Activated CD4-positive, alpha-beta memory T cell treated with anti-CD3 and anti-CD28 coated beads, Interleukin-2, amount 10 ng/mL, durations not matched to agents 7 days and 5 days (primary cell): ENCODE results near the gene TRAF3IP3. TPM values are rescaled to one million over a fixed set of nuclear protein-coding genes. Genes with fewer than 3 reads are reported as not detected.

Source experiments
- CTCF ChIA-PET: fragments of 350-600 bp; sonication (Branson Sonifier 250); formaldehyde crosslinking; loops from one replicate; lab custom pipeline; 2021; ENCODE audit warnings: antibody characterized with exemption, inconsistent platforms; lab: Charles Lee
- POLR2A ChIA-PET: fragments of 350-600 bp; sonication (Branson Sonifier 250); formaldehyde crosslinking; loops from one replicate; lab custom pipeline; 2021; ENCODE audit warnings: antibody characterized with exemption; lab: Charles Lee
- DNase-seq: peaks from one replicate; pipeline ENCODE4 v3.0.0-alpha.2; 2020
- H3K27ac Mint-ChIP-seq: one replicate; pipeline ENCODE4 v1.8.0; 2021; ENCODE audit warnings: mild to moderate bottlenecking, mixed read lengths
- H3K27me3 Mint-ChIP-seq: one replicate; pipeline ENCODE4 v1.8.0; 2021; ENCODE audit warnings: mixed read lengths
- H3K36me3 Mint-ChIP-seq: one replicate; pipeline ENCODE4 v1.8.0; 2021; ENCODE audit warnings: low read depth, mixed read lengths
- H3K4me1 Mint-ChIP-seq: one replicate; pipeline ENCODE4 v1.8.0; 2021; ENCODE audit warnings: mixed read lengths
- H3K4me3 Mint-ChIP-seq: one replicate; pipeline ENCODE4 v1.8.0; 2021; ENCODE audit warnings: mild to moderate bottlenecking, mixed read lengths
- H3K9me3 Mint-ChIP-seq: one replicate; pipeline ENCODE4 v1.8.0; 2021; ENCODE audit warnings: mixed read lengths
- total RNA-seq, 2 experiments: library from RNA; stranded (reverse); gene quantifications; one replicate each; pipeline ENCODE4 v1.2.3, GENCODE V29; 2021

The TRAF3IP3 gene
- total RNA-seq, 2 experiments from 2014 or later: 421 to 422 TPM

DNA sequence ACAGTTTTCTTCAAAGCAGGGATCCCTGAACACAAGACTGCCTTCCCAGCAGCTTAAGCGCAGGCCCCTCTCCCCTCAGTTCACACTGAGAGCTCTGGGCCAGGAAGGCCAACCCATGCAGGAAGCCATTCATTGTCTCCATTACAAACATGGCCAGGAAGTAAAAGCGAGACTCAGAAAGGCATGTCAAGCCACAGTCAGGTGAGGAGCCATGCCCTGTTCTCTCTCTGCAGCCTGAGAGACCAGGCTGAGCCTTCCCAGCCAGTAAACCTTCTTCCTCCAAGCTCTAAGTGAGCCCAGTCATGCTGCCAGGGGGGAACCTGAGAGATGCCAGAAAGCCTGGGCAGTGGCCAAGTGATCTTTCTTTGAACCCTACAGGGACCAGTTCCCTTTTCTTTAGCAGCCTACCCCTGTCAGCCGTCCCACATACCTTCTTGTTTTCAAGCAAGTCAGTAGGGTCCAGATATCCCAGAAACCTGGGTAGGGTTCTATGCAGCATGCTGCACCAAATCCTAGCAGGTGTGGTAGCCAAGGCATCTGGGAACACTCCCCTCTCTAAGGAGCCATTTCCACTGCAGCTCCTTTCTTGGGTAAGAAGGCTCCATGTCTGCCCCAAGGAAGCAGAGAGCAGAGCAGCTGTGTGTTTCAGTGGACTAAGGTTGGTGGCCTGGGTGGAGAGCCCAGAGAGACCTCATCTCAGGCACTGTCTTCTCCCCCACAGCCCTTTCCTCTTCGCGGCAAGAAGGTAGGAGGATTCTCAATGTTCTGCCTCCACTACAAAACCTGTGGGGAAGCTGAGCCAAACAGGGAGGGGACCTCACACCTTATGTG lies 977 bp downstream of the TRAF3IP3 start:
- Mint-ChIP-seq H3K27ac (peak overlapping the region; percentile 96), H3K4me1 (peaks cover 75% of the 10 kb centered on the region), H3K4me3 (peak overlapping the region; percentile 97), H3K36me3 (peaks cover 66% of the 10 kb centered on the region), H3K27me3 (no peaks in the 10 kb centered on the region), H3K9me3 (no peaks in the 10 kb centered on the region)
- CTCF ChIA-PET: interaction anchor here (0.9 to 6.8 kb wide), 6 partner anchors 9 to 190 kb away, joined by 3 to 98 read pairs (median 6); partner anchors contain the start of gene UTP25
- peak; percentile 55 for DNase-seq
- POLR2A ChIA-PET: interaction anchor here (1.1 to 15.2 kb wide), 9 partner anchors 9 to 617 kb away, joined by 4 to 799 read pairs (median 11); partner anchors contain the start of genes C1orf74, G0S2 and UTP25

DNA sequence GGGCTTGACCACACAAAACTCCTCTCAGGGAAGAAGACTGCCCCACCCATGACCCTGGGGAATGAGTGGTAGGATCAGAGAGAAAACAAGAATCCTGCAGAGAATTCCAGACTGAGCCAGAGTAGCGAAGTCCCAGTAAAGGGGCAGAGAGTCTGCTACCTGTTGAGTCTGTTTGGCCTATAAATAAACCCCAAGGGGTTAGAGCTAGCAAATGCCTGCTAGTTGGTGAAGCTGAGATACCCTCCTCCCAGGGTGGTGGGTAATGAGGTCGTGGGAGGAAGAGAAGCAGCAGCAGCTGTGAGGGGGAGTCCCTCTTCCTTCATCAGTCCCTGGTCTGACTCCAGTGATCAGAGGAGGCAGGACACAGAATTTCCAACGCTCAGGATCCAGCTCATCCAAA lies 2.5 kb downstream of the TRAF3IP3 start:
- no peak for DNase-seq
- Mint-ChIP-seq H3K27me3 (no peaks in the 10 kb centered on the region), H3K4me3 (peak overlapping the region; percentile 97), H3K27ac (peak overlapping the region; percentile 96), H3K4me1 (peaks cover 76% of the 10 kb centered on the region), H3K36me3 (peaks cover 81% of the 10 kb centered on the region), H3K9me3 (no peaks in the 10 kb centered on the region)
- POLR2A ChIA-PET: interaction anchor here (0.7 to 15.2 kb wide), 3 partner anchors 9 to 26 kb away, joined by 3 to 799 read pairs (median 19); partner anchors contain the start of gene C1orf74
- CTCF ChIA-PET: interaction anchor here (0.9 to 6.8 kb wide), 3 partner anchors 10 to 26 kb away, joined by 3 to 98 read pairs (median 25); partner anchors contain the start of gene C1orf74

DNA sequence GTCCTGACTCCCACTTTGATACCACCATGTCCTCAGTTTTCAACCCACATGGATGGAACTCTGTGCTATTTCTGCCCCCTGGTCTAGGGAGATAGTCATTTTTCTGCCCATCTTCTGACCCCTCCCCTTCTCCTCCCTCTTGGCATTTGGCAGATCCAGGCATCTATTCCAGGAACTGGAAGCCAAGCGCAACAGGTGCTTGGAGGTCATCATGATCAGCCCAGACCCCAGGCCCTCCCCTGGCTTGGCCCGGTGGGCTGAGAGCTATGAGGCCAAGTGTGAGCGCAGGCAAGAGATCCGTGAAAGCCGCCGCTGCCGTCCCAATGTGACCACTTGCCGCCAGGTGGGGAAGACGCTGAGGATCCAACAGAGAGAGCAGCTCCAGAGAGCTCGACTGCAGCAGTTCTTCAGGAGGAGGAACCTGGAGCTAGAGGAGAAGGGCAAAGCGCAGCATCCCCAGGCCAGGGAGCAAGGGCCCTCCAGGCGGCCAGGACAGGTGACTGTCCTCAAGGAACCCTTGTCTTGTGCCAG lies 4.0 kb downstream of the TRAF3IP3 start:
- POLR2A ChIA-PET: interaction anchor here (1.2 to 15.2 kb wide), 4 partner anchors 8 to 25 kb away, joined by 3 to 799 read pairs (median 12); partner anchors contain the start of gene C1orf74

GRCh38 chr1:209761011-209761635 lies 5.3 kb downstream of the TRAF3IP3 start:
- H3K4me1 Mint-ChIP-seq: peaks cover 77% of the 10 kb centered on the region
- no peaks in the 10 kb centered on the region for H3K27me3 Mint-ChIP-seq
- CTCF ChIA-PET: interaction anchor here (1.0 to 6.8 kb wide), 4 partner anchors 7 to 195 kb away, joined by 3 to 98 read pairs (median 7); no protein-coding TSS in a partner anchor
- no peaks in the 10 kb centered on the region for H3K9me3 Mint-ChIP-seq
- POLR2A ChIA-PET: interaction anchor here (1.2 to 15.2 kb wide), 4 partner anchors 9 to 23 kb away, joined by 3 to 799 read pairs (median 12); partner anchors contain the start of gene C1orf74
- no peak for DNase-seq
- peak overlapping the region; percentile 50 for H3K27ac Mint-ChIP-seq
- H3K4me3 Mint-ChIP-seq: peak overlapping the region; percentile 58
- H3K36me3 Mint-ChIP-seq: peaks cover 91% of the 10 kb centered on the region

More for the DNA sequence above, 4.0 kb downstream of the TRAF3IP3 start:
- no peak for DNase-seq
- Mint-ChIP-seq H3K36me3 (peaks cover 93% of the 10 kb centered on the region), H3K27me3 (no peaks in the 10 kb centered on the region), H3K4me3 (peak overlapping the region; percentile 47), H3K4me1 (peaks cover 76% of the 10 kb centered on the region), H3K27ac (peak overlapping the region; percentile 24), H3K9me3 (no peaks in the 10 kb centered on the region)
- CTCF ChIA-PET: interaction anchor here (1.6 to 6.8 kb wide), 3 partner anchors 8 to 12 kb away, joined by 9 to 98 read pairs (median 25); no protein-coding TSS in a partner anchor

GRCh38 chr1:209766051-209766450 lies 10.2 kb downstream of the TRAF3IP3 start:
- ChIA-PET POLR2A (interaction anchor here (0.5 to 20.7 kb wide), 5 partner anchors 11 to 197 kb away, joined by 3 to 799 read pairs (median 3); partner anchors contain the start of genes C1orf74, TRAF3IP3 and UTP25), CTCF (interaction anchor here (1.6 to 5.8 kb wide), 4 partner anchors 8 to 200 kb away, joined by 3 to 115 read pairs (median 54); partner anchors contain the start of gene TRAF3IP3)
- Mint-ChIP-seq H3K9me3 (no peaks in the 10 kb centered on the region), H3K27me3 (no peaks in the 10 kb centered on the region), H3K4me1 (peaks cover 64% of the 10 kb centered on the region), H3K4me3 (peak overlapping the region; percentile 56), H3K36me3 (peaks cover 42% of the 10 kb centered on the region), H3K27ac (no peak overlapping the region)
- no peak for DNase-seq

DNA sequence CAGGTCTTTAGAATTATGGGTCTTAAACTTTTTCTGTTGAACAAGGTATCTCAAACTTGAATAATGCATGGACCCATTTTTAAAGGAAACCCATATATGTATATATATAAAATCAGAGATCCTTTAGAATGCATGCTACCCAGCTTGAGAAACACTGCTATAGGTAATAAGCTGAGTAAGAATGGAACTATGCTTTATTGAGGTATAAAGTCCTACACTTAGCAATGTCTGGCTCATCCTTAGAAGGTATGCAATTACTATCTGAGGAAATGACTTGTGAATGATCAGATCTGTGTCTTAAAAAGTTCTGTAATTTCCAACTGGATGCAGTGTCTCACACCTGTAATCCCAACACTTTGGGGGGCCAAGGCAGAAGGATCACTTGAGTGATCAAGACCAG lies 11.2 kb downstream of the TRAF3IP3 start:
- Mint-ChIP-seq H3K36me3 (peaks cover 32% of the 10 kb centered on the region), H3K27ac (no peak overlapping the region), H3K4me3 (peak overlapping the region; percentile 23), H3K4me1 (peaks cover 54% of the 10 kb centered on the region), H3K9me3 (no peaks in the 10 kb centered on the region), H3K27me3 (no peaks in the 10 kb centered on the region)
- no peak for DNase-seq
- POLR2A ChIA-PET: interaction anchor here (1.2 to 20.7 kb wide), 4 partner anchors 12 to 81 kb away, joined by 4 to 799 read pairs (median 114); partner anchors contain the start of genes C1orf74 and TRAF3IP3
- CTCF ChIA-PET: interaction anchor here (1.5 to 5.8 kb wide), 6 partner anchors 9 to 201 kb away, joined by 3 to 115 read pairs (median 12); partner anchors contain the start of gene TRAF3IP3

DNA sequence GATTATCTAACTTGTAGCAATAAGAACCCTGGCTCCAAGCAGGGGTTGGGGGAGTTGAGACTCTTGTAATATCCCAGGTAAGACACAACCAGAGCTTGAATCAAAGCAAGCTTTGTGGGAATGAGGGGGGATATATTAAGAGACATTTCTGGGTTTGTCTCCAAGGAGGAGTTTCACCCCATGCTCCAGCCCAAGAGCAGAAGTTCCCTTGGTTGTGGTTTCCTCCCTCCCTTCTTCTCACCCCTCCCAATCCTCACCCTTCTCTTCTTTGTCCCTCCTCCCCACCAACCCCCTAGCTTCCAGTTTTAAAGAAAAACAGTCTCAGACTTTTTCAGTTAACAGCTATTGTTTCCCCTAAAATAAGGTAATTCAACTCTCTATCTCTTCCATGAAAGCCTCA lies 11.9 kb downstream of the TRAF3IP3 start:
- ChIA-PET CTCF (interaction anchor here (1.1 to 5.8 kb wide), 10 partner anchors 10 to 201 kb away, joined by 4 to 115 read pairs (median 12); partner anchors contain the start of genes C1orf74 and TRAF3IP3), POLR2A (interaction anchor here (0.6 to 20.7 kb wide), 11 partner anchors 13 to 606 kb away, joined by 3 to 799 read pairs (median 7); partner anchors contain the start of genes C1orf74, G0S2, TRAF3IP3 and UTP25)
- no peaks in the 10 kb centered on the region for H3K9me3 Mint-ChIP-seq
- peaks cover 26% of the 10 kb centered on the region for H3K36me3 Mint-ChIP-seq
- DNase-seq: no peak
- no peaks in the 10 kb centered on the region for H3K27me3 Mint-ChIP-seq
- peaks cover 48% of the 10 kb centered on the region for H3K4me1 Mint-ChIP-seq
- H3K4me3 Mint-ChIP-seq: no peak overlapping the region
- H3K27ac Mint-ChIP-seq: no peak overlapping the region

DNA sequence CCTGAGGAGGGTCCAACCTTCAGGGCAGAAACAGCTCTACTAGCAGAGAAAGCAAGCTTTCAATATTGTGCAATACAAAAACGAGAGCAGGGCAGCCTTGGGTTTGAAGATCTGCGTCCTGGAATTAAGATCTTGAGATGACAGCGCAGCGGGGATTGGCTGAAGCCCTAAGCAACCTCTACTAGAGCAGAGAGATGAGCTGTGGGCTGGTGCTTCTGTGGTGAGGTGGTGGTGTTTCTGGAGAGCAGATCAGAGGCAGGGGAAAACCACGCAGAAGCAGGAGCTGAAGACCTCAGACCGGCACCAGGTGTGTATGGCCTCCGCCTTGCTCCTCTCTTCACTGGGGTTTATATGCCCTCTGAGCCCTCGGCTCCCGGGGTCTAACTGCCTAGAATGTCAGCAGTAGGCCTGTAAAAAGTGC lies 12.5 kb downstream of the TRAF3IP3 start:
- no peaks in the 10 kb centered on the region for H3K9me3 Mint-ChIP-seq
- CTCF ChIA-PET: interaction anchor here (1.1 to 5.8 kb wide), 13 partner anchors 10 to 202 kb away, joined by 3 to 115 read pairs (median 7); partner anchors contain the start of genes C1orf74 and TRAF3IP3
- H3K27me3 Mint-ChIP-seq: no peaks in the 10 kb centered on the region
- no peak overlapping the region for H3K27ac Mint-ChIP-seq
- H3K36me3 Mint-ChIP-seq: peaks cover 19% of the 10 kb centered on the region
- DNase-seq: peak; percentile 94
- H3K4me1 Mint-ChIP-seq: peaks cover 41% of the 10 kb centered on the region
- no peak overlapping the region for H3K4me3 Mint-ChIP-seq
- POLR2A ChIA-PET: interaction anchor here (0.6 to 20.7 kb wide), 13 partner anchors 13 to 606 kb away, joined by 3 to 799 read pairs (median 5); partner anchors contain the start of genes C1orf74, G0S2, TRAF3IP3 and UTP25

- POLR2A ChIA-PET: interaction anchor here (0.8 to 20.7 kb wide), 14 partner anchors 12 to 1489 kb away, joined by 3 to 799 read pairs (median 6); partner anchors contain the start of genes C1orf74, G0S2, LAMB3 and TRAF3IP3
- DNase-seq: peak; percentile 87
- Mint-ChIP-seq H3K27ac (no peak overlapping the region), H3K36me3 (peaks cover 9% of the 10 kb centered on the region), H3K4me3 (no peak overlapping the region), H3K4me1 (peaks cover 37% of the 10 kb centered on the region), H3K9me3 (no peaks in the 10 kb centered on the region), H3K27me3 (no peaks in the 10 kb centered on the region)
- CTCF ChIA-PET: interaction anchor here (0.8 to 5.8 kb wide), 12 partner anchors 9 to 204 kb away, joined by 3 to 115 read pairs (median 6); partner anchors contain the start of genes C1orf74 and TRAF3IP3
These were observed 13.5 kb downstream of the TRAF3IP3 start for GRCh38 chr1:209769171-209769904.

- H3K4me3 Mint-ChIP-seq: no peak overlapping the region
- CTCF ChIA-PET: interaction anchor here (0.8 to 5.8 kb wide), 10 partner anchors 8 to 204 kb away, joined by 3 to 115 read pairs (median 10); partner anchors contain the start of genes C1orf74 and TRAF3IP3
- POLR2A ChIA-PET: interaction anchor here (0.8 to 20.7 kb wide), 12 partner anchors 11 to 1488 kb away, joined by 3 to 799 read pairs (median 6); partner anchors contain the start of genes C1orf74, G0S2, LAMB3 and TRAF3IP3
These were observed 14.1 kb downstream of the TRAF3IP3 start for GRCh38 chr1:209769971-209770370.

More at GRCh38 chr1:209769971-209770370, 14.1 kb downstream of the TRAF3IP3 start:
- DNase-seq: no peak
- Mint-ChIP-seq H3K9me3 (no peaks in the 10 kb centered on the region), H3K4me1 (peaks cover 41% of the 10 kb centered on the region), H3K27me3 (no peaks in the 10 kb centered on the region), H3K36me3 (peaks cover 6% of the 10 kb centered on the region), H3K27ac (no peak overlapping the region)
